GM11168 (cell line): Measurements from ENCODE around the gene ECI1.

Experiments used
- in situ Hi-C: fragments of 300-500 bp; cut with MboI; formaldehyde crosslinking; loops from one replicate; pipeline ENCODE4 v1.12.0; 2022; ENCODE audit warnings: low sequenced_read_pairs; ENCODE audit not compliant: unreplicated experiment

Gene ECI1, protein sequence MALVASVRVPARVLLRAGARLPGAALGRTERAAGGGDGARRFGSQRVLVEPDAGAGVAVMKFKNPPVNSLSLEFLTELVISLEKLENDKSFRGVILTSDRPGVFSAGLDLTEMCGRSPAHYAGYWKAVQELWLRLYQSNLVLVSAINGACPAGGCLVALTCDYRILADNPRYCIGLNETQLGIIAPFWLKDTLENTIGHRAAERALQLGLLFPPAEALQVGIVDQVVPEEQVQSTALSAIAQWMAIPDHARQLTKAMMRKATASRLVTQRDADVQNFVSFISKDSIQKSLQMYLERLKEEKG

GRCh38 chr16:2251296-2252111, at the start of gene ECI1:
Gene ECI1 (minus strand): TSS chr16:2251587. CDS start chr16:2251566, 21 bp downstream.
- in situ Hi-C loops: no loop called here

DNA sequence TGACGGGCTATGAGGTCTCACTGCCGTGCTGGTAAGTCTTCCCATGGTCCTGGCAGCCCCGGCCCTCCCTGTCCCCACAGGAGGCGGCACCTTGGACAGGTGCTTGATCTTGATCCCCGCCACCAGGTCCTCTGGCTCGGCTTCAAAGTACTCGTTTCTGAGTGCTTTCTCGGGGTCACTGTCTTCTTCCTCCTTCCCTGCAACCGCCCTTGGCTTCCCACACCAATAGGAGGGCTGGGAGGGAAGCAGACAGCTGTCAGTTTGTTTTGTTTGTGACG, 48.5 kb upstream of the ECI1 start:
- in situ Hi-C loops: no loop called here

GRCh38 chr16:2299121-2299914, 47.9 kb upstream of the ECI1 start:
- in situ Hi-C loops: no loop called here

DNA sequence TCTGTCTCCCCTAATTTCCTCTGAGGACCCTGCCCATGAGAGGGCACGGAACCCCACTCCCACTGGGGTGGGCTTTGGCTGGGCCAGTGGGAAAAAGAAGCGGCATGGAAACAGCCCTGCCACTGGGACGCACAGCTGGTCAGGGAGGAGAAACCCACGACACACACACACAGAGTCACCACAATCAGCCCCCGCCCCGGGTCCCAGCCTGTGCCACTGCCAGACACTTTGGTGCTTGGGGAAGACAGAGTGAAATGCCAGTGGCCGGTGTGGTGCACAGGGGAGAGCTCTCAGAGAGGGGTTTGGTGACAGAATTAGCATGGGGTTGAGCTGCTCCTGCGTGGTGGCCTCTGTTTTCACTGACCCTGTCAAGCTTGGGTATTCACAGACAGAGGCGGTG, 47.2 kb upstream of the ECI1 start:
- in situ Hi-C loops: no loop called here

DNA sequence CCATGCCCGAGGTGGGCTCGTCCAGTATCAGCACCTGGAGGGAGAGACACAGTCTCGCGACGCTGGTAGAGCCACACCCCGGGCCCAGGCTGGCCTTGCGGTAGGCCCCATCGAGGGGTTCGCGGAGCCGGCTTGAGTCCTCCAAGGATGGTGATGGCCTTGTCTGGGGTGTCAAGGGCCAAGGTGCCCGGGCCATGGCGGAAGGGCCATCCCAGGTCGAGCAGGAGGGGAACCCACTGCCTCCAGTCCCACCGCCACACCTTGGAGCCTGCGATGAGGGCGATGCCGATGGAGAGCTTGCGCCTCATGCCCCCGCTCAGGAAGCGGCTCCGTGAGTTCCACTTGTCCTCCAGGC, 46.1 kb upstream of the ECI1 start:
- in situ Hi-C loops: no loop called here

DNA sequence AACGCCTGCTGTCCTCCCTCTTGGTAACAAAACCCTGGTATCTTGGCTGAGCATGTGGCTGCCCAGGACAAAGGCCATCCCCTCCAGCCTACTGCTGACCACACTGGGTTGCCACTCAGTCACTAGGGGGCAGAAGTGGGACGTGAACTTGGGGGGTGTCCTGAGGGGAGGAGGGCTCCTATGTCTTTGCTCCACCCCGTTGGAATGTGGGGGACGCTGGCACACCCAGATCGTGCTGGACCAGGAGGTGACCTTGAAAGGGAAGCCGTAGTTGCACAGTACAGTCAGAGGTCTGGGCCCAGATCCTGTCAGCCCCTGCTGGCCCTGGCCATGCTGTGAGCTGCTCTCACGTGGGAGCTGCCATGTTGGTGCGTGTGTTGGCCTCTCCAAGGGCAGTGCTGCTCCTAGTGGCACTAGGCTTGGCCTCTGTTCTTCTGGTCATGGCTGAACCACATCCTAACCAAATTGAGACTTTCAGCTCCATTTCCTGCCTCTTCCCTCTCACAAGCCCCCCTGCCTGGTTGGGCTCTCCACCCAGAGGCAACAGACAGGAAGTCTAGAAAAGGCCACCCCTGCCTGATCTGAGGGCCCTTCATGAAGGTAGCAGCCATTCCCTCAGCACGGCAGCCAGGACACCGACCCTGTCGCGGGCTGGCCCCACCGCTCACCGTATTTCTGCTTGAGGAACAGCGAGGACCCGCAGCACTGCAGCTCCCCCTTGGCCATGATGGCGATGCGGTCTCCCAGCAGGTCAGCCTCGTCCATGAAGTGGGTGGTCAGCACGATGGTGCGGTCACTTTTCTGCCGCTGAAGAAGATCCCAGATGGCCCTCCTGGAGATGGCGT, 45.5 kb upstream of the ECI1 start:
- in situ Hi-C loops: no loop called here

GRCh38 chr16:2295056-2295798, 43.8 kb upstream of the ECI1 start:
- in situ Hi-C loops: no loop called here

GRCh38 chr16:2292221-2292620, 40.8 kb upstream of the ECI1 start:
- in situ Hi-C loops: no loop called here

GRCh38 chr16:2289282-2289681, 37.9 kb upstream of the ECI1 start:
- in situ Hi-C loops: no loop called here

DNA sequence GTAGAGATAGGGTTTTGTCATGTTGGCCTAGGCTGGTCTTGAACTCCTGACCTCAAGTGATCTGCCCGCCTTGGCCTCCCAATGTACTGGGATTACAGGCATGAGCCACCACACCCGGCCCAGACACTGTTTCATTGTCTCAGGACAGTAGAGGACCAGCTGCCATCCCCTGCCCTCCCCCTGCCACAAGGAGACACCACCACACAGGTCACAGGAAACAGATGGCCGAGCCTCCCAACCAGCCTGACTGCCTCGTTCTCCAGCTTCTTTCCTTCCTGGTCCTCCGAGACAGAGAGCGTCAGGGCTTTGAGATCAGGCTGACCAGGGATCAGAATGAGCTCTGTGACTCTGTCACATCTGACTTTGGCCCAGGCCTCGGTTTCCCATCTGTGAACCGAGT, 37.3 kb upstream of the ECI1 start:
- in situ Hi-C loops: no loop called here

- in situ Hi-C loops: no loop called here
Measured at GRCh38 chr16:2287916-2288547, 36.6 kb upstream of the ECI1 start.

- in situ Hi-C loops: no loop called here
Measured at GRCh38 chr16:2286550-2286949, 35.2 kb upstream of the ECI1 start.

DNA sequence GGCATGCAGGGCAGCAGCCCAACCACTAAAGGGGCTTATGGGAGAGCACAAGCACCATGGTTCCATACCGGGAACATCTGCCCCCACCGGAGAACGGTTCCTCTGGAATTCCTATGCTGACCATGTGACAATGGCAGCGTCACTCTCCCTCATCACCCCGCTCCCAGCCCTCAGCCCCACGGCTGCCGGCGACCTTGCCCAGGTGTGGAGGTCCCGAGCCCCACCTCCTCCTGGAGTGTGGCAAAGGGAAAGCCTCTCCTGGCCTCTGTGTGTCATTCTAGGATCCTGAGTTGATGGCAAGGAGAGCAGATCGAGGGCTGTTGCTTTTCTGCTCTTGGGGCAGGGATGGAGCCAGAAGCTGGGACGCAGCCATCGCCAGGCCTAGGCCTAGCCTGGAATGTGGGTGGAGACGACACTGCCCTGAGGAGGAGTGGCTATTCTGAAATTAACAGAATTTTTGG, 34.4 kb upstream of the ECI1 start:
- in situ Hi-C loops: no loop called here

GRCh38 chr16:2284797-2285576, 33.6 kb upstream of the ECI1 start:
- in situ Hi-C loops: no loop called here

DNA sequence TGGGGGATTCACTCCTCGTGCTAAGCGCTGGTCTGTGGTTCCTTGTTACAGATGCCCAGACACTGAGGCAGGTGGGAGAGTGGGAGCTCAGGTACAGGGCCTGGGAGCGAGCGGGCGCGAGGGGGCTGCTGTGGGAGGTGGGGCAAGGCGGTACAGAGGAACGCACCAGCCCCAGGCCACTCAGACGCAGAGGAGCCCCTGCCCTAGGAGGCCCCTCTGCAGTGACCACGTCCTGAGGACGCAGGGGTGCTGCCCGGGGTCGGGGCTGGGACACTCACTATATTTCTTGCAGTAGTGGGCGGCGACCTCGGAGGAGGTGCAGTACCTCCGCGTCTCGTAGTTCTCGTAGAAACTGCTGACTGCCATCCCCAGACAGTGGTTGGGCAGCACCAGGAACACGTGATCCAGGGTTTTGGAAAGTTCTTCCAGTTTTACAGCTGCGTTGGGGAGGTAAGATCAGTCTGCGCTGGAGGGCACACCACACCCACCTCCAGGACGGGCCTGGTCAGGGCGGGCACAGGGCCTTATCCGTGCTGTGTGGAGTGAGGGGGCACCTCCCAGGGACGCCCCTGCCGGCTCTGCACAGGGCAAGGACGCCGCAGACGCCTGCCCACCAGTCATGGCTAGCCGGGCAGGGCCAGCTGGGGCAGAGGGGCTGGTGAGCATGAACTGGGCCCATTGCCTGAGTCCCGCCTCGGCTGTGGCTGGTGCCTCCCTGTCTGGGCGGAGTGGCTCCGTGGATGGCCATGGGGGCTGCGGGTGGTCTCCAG, 32.8 kb upstream of the ECI1 start:
- in situ Hi-C loops: no loop called here

GRCh38 chr16:2282866-2283555, 31.6 kb upstream of the ECI1 start:
- in situ Hi-C loops: no loop called here

DNA sequence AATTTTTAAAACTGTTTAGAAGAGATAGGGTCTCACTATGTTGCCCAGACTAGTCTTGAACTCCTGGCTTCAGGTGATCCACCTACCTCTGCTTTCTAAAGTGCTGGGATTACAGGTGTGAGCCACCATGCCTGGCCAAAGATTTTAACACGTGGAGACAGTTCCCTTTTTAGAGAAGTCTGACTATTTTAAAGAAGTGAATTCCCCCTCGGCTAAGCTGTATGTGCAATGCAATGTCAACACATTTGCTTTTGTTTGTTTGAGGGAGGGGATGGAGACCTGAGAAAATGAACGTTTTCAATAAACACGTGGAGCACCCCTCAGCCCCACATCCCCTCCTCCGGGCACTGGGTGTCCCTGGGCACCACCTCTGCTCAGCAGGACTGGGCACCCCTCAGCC, 30.9 kb upstream of the ECI1 start:
- in situ Hi-C loops: no loop called here
